Left ventricle myocardium superior (tissue), 1 donor: ENCODE measurements around the gene OR10R2. TPM values are rescaled to one million over a fixed set of nuclear protein-coding genes. Genes with fewer than 3 reads are reported as not detected.

Experiments used
- ATAC-seq: fragments of 200-7000 bp; cut with Tn5 transposase; one replicate; pipeline ENCODE4 v1.9.1; 2020; ENCODE audit warnings: mild to moderate bottlenecking, moderate library complexity
- DNase-seq: peaks from one replicate; pipeline ENCODE4 v3.0.0-alpha.2; 2020
- intact Hi-C: fragments of 100-400 bp; cut with micrococcal nuclease; formaldehyde crosslinking; loops from one replicate; pipeline ENCODE4 v1.11.0; 2022
- total RNA-seq: library from RNA; stranded (reverse); fragmentation: NEBNext Ultra II Directional; extraction: Animal tissue kit (Norgen Biotek cat#: 25700); gene quantifications from one replicate; pipeline ENCODE4 v1.2.1, GENCODE V29; 2021
- donor health status: DM: no; HTN: yes; CAD: no; lungs with severe emphysema.

OR10R2 gene
- total RNA-seq, 1 donor from 2014 or later, result not detected

DNA sequence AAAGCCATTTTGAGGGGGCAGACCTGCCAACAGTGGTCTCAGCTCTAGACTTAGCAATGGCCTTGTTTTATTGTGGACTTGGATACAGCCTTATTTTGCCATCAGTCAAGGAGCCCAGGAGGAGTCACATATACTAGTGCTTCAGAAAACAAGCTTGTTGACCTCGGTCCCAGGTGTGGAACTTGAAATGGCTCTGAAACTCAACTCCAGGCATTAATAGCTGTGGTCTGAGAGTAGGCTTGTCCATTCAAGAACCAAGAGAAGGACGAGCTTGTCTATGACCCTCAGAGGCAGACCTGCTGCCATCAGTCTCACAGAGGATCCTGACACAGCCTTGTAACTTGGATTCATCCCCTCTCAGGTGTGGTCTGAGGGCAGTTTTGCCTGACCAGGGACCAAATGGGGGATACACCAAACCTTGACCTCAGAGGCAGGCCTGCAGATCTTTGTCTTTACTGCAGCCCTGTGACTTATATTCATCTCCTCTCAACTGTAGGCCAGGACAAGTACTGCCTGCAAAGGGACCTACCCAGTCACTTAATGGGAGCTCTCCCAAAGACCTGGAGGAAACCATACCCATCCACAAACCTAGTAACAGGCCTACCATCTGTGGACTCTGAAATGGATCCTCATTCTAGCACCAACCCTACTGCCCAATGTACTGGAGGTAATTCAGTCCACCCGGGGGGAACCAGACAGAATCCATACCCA lies 49.1 kb downstream of the OR10R2 start:
- intact Hi-C loops, result no loop called here
- no peak for ATAC-seq

GRCh38 chr1:158521666-158522058 lies 49.6 kb downstream of the OR10R2 start:
- no peak for ATAC-seq
- no peak for DNase-seq
- intact Hi-C loops, result no loop called here

More for the DNA sequence above, 49.1 kb downstream of the OR10R2 start:
- no peak for DNase-seq

DNA sequence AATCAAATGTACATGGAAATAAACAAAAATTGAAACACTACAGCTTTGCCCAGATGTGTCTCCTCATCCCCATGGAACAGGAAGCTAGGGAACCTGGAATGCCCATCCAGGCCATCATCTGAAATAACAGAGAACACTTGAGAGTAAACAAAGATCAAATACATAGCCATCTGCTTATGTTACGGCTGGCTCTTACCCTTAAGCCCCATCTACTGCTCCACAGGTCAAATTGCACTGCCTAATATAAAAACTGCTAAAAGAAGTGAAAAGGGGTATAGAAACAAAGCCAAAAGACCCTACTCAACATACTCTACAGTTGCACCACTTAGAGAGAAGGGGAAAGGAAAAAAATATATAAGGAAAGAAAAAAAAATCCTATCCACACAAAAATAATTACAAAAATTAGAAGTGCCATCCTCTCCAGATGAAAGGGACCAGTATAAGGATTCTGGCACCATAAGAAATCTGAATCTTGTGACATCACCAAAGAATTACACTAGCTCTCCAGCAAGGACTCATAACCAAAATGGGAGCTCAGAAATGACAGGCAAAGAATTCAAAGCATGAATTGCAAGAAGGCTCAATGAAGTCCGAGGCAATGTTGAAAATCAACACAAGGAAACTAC lies 55.3 kb downstream of the OR10R2 start:
- intact Hi-C loops, result no loop called here
- ATAC-seq (no peak), DNase-seq (no peak)

Other genes with a start within 250 kb of the OR10R2 start
- gene CD1A, start 217.8 kb upstream of the OR10R2 start, total RNA-seq, result not detected
- gene CD1C, start 182.3 kb upstream of the OR10R2 start, total RNA-seq, result 0.74 TPM
- not detected for gene CD1B, start 140.7 kb upstream of the OR10R2 start, total RNA-seq
- gene CD1E, start 118.3 kb upstream of the OR10R2 start, total RNA-seq, result 0.50 TPM
- not detected for gene OR10T2, start 72.8 kb upstream of the OR10R2 start, total RNA-seq
- not detected for gene OR10K2, start 46.0 kb upstream of the OR10R2 start, total RNA-seq
- not detected for gene OR10K1, start 10.4 kb upstream of the OR10R2 start, total RNA-seq
- not detected for gene OR6Y1, start 82.2 kb downstream of the OR10R2 start, total RNA-seq
- gene OR6P1, start 98.4 kb downstream of the OR10R2 start, total RNA-seq, result not detected
- gene OR10X1, start 107.7 kb downstream of the OR10R2 start, total RNA-seq, result not detected
- gene OR10Z1, start 133.0 kb downstream of the OR10R2 start, total RNA-seq, result not detected
- not detected for gene SPTA1, start 214.5 kb downstream of the OR10R2 start, total RNA-seq
- not detected for gene OR6K2, start 228.4 kb downstream of the OR10R2 start, total RNA-seq
- not detected for gene OR6K3, start 248.5 kb downstream of the OR10R2 start, total RNA-seq